H1 (cell line): ENCODE data around the gene TLL1. TPM values are rescaled to one million over a fixed set of nuclear protein-coding genes. Genes with fewer than 3 reads are reported as not detected.

Source experiments
- CHD7 ChIP-seq: fragments of 300-600 bp; sonication (generic); IDR thresholded peaks from 2 replicates; pipeline ENCODE4 v1.7.1; 2012; ENCODE audit warnings: low read length, moderate library complexity, mild to moderate bottlenecking, inconsistent platforms; ENCODE audit not compliant: insufficient replicate concordance
- polyA plus RNA-seq, 7 experiments: library from polyadenylated mRNA; depleted of rRNA in 3 of 7; stranded (reverse) in 5 of 7; unstranded in 2 of 7; fragments of >200 nt in 5 of 7; fragments of 200-250 nt in 2 of 7; gene quantifications; 1 replicate in 5 of 7; 2 replicates in 1 of 7; 4 replicates in 1 of 7; pipeline versions ENCODE4 v1.2.1 to v1.2.3, GENCODE V29; 2011 to 2013; ENCODE audit warnings: missing spikeins in 2 of 7, mixed read lengths in 2 of 7
- total RNA-seq: library from RNA; stranded (reverse); fragmentation: NEBNext Ultra II Directional; extraction: Animal tissue kit (Norgen Biotek cat#: 25700); gene quantifications from 2 replicates; pipeline ENCODE4 v1.2.1, GENCODE V29; 2021

Gene TLL1
- total and polyA plus RNA-seq, 2 of the 8 experiments (the other 6 are each of a cell fraction or from before 2014, with no cell fraction given): 0.18 to 1.1 TPM

- TF ChIP-seq CHD7: no peak
- TF ChIP-seq, all 59 proteins: peak for 1
Observed at GRCh38 chr4:166006217-166006616, 133.2 kb downstream of the TLL1 start (continued).
